MCF 10A (cell line): Measurements from ENCODE around the gene WNT10A. TPM values are rescaled to one million over a fixed set of nuclear protein-coding genes. Genes with fewer than 3 reads are reported as not detected.
A peak's percentile ranks its signal among the peaks of the same experiment; 100 is the strongest.

Experiments used
- BruUV-seq: library from RNA; stranded (reverse); fragments of 400-500 nt; replicated peaks from 2 replicates; lab custom pipeline; 2021; lab: Mats Ljungman, UMichigan
- CTCF ChIA-PET: fragments of 300-600 bp; sonication (Branson Sonifier 250); formaldehyde crosslinking; extraction: SDS; loops from one replicate; lab custom pipeline; 2021; ENCODE audit warnings: antibody characterized with exemption, inconsistent platforms; lab: Yijun Ruan, JAX
- POLR2A ChIA-PET: fragments of 300-600, 350-650 bp; sonication (Branson Sonifier 250); formaldehyde crosslinking; extraction: SDS; loops from one replicate; lab custom pipeline; 2020; ENCODE audit warnings: antibody characterized with exemption, inconsistent platforms; lab: Yijun Ruan, JAX
- DNase-seq: peaks from one replicate; pipeline ENCODE4 v3.0.0-alpha.2; 2018; ENCODE audit not compliant: unreplicated experiment
- H3K27ac Mint-ChIP-seq: one replicate; pipeline ENCODE4 v1.8.0; 2022; ENCODE audit warnings: mild to moderate bottlenecking, low read depth, mixed read lengths; ENCODE audit not compliant: unreplicated experiment
- H3K27me3 Mint-ChIP-seq: one replicate; pipeline ENCODE4 v1.8.0; 2022; ENCODE audit warnings: mixed read lengths; ENCODE audit not compliant: insufficient read depth, unreplicated experiment
- H3K36me3 Mint-ChIP-seq: one replicate; pipeline ENCODE4 v1.8.0; 2022; ENCODE audit warnings: mild to moderate bottlenecking, moderate library complexity, mixed read lengths; ENCODE audit not compliant: insufficient read depth, unreplicated experiment
- H3K4me1 Mint-ChIP-seq: one replicate; pipeline ENCODE4 v1.8.0; 2022; ENCODE audit warnings: mixed read lengths; ENCODE audit not compliant: insufficient read depth, unreplicated experiment
- H3K4me3 Mint-ChIP-seq: one replicate; pipeline ENCODE4 v1.8.0; 2022; ENCODE audit warnings: mild to moderate bottlenecking, moderate library complexity, mixed read lengths; ENCODE audit not compliant: unreplicated experiment
- H3K9me3 Mint-ChIP-seq: one replicate; pipeline ENCODE4 v1.8.0; 2022; ENCODE audit warnings: mixed read lengths; ENCODE audit not compliant: unreplicated experiment
- intact Hi-C: fragments of 100-400 bp; cut with micrococcal nuclease; formaldehyde crosslinking; loops from 2 replicates; pipeline ENCODE4 v1.14.1; 2022
- total RNA-seq: library from RNA; stranded (reverse); gene quantifications from 2 replicates; pipeline ENCODE4 v1.2.3, GENCODE V29; 2022
- TF ChIP-seq, protein P1 (sequence below): fragments of 200-600 bp; IDR thresholded peaks from one replicate; pipeline ENCODE4 v1.8.0; 2022; ENCODE audit warnings: antibody characterized with exemption, mild to moderate bottlenecking; ENCODE audit not compliant: unreplicated experiment

Gene WNT10A
- total RNA-seq, 1 experiment from 2014 or later, result not detected

DNA sequence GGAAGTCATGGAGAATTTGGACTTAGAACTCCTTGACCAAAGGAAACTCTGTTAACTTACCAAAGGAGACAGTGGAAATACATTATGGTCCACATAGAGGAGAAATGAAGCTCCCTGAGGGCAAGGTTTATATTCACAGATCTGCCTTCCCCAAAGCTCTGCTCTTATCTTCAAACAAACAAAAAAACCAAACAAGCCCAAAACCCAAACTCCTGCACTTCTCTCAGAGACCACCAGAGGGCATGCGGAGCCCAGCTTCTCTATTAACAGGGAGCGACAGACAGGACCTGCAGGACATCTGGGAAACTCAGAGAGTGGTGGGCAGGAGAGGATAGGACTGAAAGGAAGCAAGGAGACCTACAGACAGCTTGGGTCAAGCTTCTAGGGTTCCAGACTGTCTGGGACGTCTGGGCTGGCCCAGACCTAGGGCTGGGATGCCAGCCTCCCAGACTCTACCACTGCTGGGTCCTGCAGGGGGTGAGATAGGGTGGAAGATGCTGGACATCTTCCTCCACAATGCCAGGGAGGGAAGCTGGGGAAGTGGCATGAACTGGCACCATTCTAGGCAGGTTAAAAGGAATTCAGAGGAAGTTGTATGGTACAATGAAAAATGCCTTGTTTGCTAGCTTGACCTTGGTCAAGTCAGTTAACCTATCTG is 4.0 kb upstream of the WNT10A start:
- intact Hi-C loops, result loop anchor here (1.0 to 5.0 kb wide), 2 partner anchors 22 to 106 kb away; no protein-coding TSS in a partner anchor
- CTCF ChIA-PET, result interaction anchor here (0.6 to 15.2 kb wide), 51 partner anchors 13 to 580 kb away, joined by 3 to 839 read pairs (median 4); partner anchors contain the start of genes CDK5R2 and TTLL4
- Mint-ChIP-seq H3K27ac (no peak overlapping the region), H3K4me3 (no peak overlapping the region), H3K9me3 (no peaks in the 10 kb centered on the region), H3K36me3 (no peaks in the 10 kb centered on the region), H3K27me3 (peaks cover 19% of the 10 kb centered on the region), H3K4me1 (peaks cover 4% of the 10 kb centered on the region)
- no TSS peak for BruUV-seq
- TF ChIP-seq, protein P1, sequence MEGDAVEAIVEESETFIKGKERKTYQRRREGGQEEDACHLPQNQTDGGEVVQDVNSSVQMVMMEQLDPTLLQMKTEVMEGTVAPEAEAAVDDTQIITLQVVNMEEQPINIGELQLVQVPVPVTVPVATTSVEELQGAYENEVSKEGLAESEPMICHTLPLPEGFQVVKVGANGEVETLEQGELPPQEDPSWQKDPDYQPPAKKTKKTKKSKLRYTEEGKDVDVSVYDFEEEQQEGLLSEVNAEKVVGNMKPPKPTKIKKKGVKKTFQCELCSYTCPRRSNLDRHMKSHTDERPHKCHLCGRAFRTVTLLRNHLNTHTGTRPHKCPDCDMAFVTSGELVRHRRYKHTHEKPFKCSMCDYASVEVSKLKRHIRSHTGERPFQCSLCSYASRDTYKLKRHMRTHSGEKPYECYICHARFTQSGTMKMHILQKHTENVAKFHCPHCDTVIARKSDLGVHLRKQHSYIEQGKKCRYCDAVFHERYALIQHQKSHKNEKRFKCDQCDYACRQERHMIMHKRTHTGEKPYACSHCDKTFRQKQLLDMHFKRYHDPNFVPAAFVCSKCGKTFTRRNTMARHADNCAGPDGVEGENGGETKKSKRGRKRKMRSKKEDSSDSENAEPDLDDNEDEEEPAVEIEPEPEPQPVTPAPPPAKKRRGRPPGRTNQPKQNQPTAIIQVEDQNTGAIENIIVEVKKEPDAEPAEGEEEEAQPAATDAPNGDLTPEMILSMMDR, result peak; percentile 96
- peak; percentile 80 for DNase-seq
- POLR2A ChIA-PET, result interaction anchor here (0.6 to 14.5 kb wide), 4 partner anchors 12 to 301 kb away, joined by 3 to 237 read pairs (median 4); no protein-coding TSS in a partner anchor

DNA sequence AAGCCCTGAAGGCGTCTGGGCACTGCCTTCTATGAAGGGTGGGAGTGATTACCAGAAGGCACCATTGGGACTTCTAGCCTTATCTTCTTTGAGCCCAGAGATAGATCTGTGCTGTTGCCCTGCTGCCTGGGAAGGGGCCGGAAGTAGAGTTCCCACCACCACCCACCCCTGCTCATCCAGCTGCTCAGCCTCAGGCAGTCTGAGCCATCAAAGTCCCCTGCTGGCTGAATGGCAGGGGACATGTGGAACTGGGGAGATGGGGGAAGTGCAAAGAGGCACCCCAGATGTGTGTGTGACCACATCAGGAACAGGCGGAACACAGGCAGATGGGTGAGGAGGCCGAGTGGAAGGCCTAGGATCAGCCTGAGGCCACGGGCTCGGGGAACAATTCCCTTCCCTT is 3.3 kb upstream of the WNT10A start:
- CTCF ChIA-PET, result interaction anchor here (0.6 to 15.2 kb wide), 26 partner anchors 14 to 580 kb away, joined by 3 to 839 read pairs (median 4); partner anchors contain the start of gene CDK5R2

DNA sequence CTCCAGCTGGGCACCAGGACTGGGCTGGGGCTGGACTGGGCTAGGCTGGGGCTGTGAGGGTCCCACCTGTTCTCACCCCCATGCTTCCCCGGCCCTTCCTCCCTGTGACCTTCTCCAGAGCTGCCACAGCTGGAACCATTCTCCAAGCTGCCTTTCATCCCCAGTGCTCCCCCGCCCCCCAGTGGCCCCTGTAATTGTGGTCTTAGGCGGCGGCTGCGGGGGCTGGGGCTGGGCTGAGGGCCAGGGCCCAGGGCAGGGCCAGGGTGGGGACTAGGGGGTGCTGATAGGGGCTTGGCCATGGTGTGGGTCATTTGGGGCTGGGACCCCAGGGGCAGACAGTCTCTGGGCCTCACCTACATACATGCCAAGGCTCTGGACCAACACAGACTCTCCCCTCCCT is 2.8 kb upstream of the WNT10A start:
- CTCF ChIA-PET, result interaction anchor here (0.6 to 15.2 kb wide), 10 partner anchors 14 to 393 kb away, joined by 3 to 839 read pairs (median 4); no protein-coding TSS in a partner anchor
- no peak overlapping the region for H3K4me3 Mint-ChIP-seq
- H3K27me3 Mint-ChIP-seq, result peaks cover 7% of the 10 kb centered on the region
- TF ChIP-seq, protein P1, result no peak
- no peak overlapping the region for H3K27ac Mint-ChIP-seq
- H3K4me1 Mint-ChIP-seq, result peaks cover 11% of the 10 kb centered on the region
- no peak for DNase-seq
- no peaks in the 10 kb centered on the region for H3K36me3 Mint-ChIP-seq
- BruUV-seq, result no TSS peak
- POLR2A ChIA-PET, result interaction anchor here (14.5 kb wide), 1 partner anchor 17 kb away, joined by 237 read pairs; no protein-coding TSS in a partner anchor
- no peaks in the 10 kb centered on the region for H3K9me3 Mint-ChIP-seq
- intact Hi-C loops, result loop anchor here (5.0 kb wide), 1 partner anchor 104 kb away; no protein-coding TSS in a partner anchor

More for the DNA sequence above, 3.3 kb upstream of the WNT10A start:
- BruUV-seq, result no TSS peak
- Mint-ChIP-seq H3K4me3 (no peak overlapping the region), H3K4me1 (peaks cover 5% of the 10 kb centered on the region), H3K27ac (no peak overlapping the region), H3K36me3 (no peaks in the 10 kb centered on the region), H3K9me3 (no peaks in the 10 kb centered on the region), H3K27me3 (peaks cover 12% of the 10 kb centered on the region)
- POLR2A ChIA-PET, result interaction anchor here (14.5 kb wide), 1 partner anchor 18 kb away, joined by 237 read pairs; no protein-coding TSS in a partner anchor
- no peak for DNase-seq
- intact Hi-C loops, result loop anchor here (5.0 kb wide), 1 partner anchor 105 kb away; no protein-coding TSS in a partner anchor
- TF ChIP-seq, protein P1, result no peak

DNA sequence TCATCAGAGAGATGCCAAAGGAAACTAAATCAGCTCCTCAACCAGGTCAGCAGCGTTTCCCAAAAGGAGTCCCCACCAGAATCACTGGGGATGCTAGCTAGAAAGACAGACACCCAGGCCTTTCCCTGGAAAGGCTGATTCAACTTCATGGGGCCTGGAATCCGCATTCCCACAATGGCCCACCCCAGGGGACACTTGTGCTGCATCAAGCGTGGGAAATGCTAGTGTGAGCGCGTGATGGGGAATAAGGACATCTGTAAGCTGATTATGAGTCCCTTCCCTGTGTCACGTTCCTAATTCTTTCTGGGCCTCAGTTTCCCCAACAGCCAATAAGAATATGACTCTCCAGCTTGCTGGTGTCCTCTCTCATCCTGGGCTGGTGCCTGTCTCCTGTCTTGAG is 2.2 kb upstream of the WNT10A start:
- Mint-ChIP-seq H3K9me3 (no peaks in the 10 kb centered on the region), H3K27me3 (peaks cover under 1% of the 10 kb centered on the region), H3K4me1 (peaks cover 14% of the 10 kb centered on the region), H3K27ac (no peak overlapping the region), H3K36me3 (no peaks in the 10 kb centered on the region), H3K4me3 (no peak overlapping the region)
- no peak for DNase-seq
- TF ChIP-seq, protein P1, result no peak
- intact Hi-C loops, result loop anchor here (5.0 kb wide), 1 partner anchor 104 kb away; no protein-coding TSS in a partner anchor
- POLR2A ChIA-PET, result interaction anchor here (0.6 to 14.5 kb wide), 2 partner anchors 17 to 24 kb away, joined by 4 to 237 read pairs; no protein-coding TSS in a partner anchor
- no TSS peak for BruUV-seq
- CTCF ChIA-PET, result interaction anchor here (0.6 to 15.2 kb wide), 6 partner anchors 15 to 184 kb away, joined by 3 to 839 read pairs (median 24); no protein-coding TSS in a partner anchor
